HL-60 (cell line): ENCODE data around the gene ZKSCAN5.
"Not testable (repeated sequence)": the region's sequence is repeated elsewhere in the genome, so short reads cannot be mapped to it uniquely, and the experiment has no call there.

Experiments
- CTCF ChIP-seq: IDR thresholded peaks from one replicate; pipeline ENCODE4 v1.5.1; 2011; ENCODE audit warnings: low read length, control low read depth, inconsistent platforms; ENCODE audit not compliant: insufficient read depth
- GABPA ChIP-seq: IDR thresholded peaks from 2 replicates; pipeline ENCODE4 v1.6.1; 2012; ENCODE audit warnings: low read depth
- POLR2AphosphoS5 ChIP-seq: IDR thresholded peaks from 2 replicates; pipeline ENCODE4 v1.6.1; 2012; ENCODE audit warnings: low read depth
- TF ChIP-seq, protein P1 (sequence below): IDR thresholded peaks from 2 replicates; pipeline ENCODE4 v1.6.1; 2012; ENCODE audit warnings: low read depth; ENCODE audit not compliant: insufficient replicate concordance

GRCh38 chr7:99501236-99501635, 3.2 kb upstream of the ZKSCAN5 start:
- TF ChIP-seq, protein P1, sequence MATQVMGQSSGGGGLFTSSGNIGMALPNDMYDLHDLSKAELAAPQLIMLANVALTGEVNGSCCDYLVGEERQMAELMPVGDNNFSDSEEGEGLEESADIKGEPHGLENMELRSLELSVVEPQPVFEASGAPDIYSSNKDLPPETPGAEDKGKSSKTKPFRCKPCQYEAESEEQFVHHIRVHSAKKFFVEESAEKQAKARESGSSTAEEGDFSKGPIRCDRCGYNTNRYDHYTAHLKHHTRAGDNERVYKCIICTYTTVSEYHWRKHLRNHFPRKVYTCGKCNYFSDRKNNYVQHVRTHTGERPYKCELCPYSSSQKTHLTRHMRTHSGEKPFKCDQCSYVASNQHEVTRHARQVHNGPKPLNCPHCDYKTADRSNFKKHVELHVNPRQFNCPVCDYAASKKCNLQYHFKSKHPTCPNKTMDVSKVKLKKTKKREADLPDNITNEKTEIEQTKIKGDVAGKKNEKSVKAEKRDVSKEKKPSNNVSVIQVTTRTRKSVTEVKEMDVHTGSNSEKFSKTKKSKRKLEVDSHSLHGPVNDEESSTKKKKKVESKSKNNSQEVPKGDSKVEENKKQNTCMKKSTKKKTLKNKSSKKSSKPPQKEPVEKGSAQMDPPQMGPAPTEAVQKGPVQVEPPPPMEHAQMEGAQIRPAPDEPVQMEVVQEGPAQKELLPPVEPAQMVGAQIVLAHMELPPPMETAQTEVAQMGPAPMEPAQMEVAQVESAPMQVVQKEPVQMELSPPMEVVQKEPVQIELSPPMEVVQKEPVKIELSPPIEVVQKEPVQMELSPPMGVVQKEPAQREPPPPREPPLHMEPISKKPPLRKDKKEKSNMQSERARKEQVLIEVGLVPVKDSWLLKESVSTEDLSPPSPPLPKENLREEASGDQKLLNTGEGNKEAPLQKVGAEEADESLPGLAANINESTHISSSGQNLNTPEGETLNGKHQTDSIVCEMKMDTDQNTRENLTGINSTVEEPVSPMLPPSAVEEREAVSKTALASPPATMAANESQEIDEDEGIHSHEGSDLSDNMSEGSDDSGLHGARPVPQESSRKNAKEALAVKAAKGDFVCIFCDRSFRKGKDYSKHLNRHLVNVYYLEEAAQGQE, result not testable (repeated sequence)
- TF ChIP-seq CTCF, POLR2AphosphoS5, GABPA: not testable (repeated sequence)
